IPS DF 6.9 (cell line): ENCODE measurements around the gene C17orf67.

ENCODE experiments used
- DNase-seq: peaks from one replicate; pipeline ENCODE4 v3.0.0-alpha.2; 2013; ENCODE audit warnings: low read depth, low spot score
- H3K27ac ChIP-seq: one replicate; pipeline ENCODE4 v1.5.1; 2013; ENCODE audit warnings: low read length, control low read depth
- H3K27me3 ChIP-seq: 2 replicates; pipeline ENCODE4 v1.6.1; 2013; ENCODE audit warnings: mild to moderate bottlenecking, low read length; ENCODE audit not compliant: control insufficient read depth, insufficient read depth
- H3K36me3 ChIP-seq: 2 replicates; pipeline ENCODE4 v1.6.1; 2013; ENCODE audit warnings: low read length; ENCODE audit not compliant: control insufficient read depth, insufficient read depth
- H3K4me1 ChIP-seq: 2 replicates; pipeline ENCODE4 v1.6.1; 2013; ENCODE audit warnings: low read length; ENCODE audit not compliant: control insufficient read depth, insufficient read depth
- H3K4me3 ChIP-seq: 2 replicates; pipeline ENCODE4 v1.5.1; 2013; ENCODE audit warnings: mild to moderate bottlenecking, low read length
- H3K9me3 ChIP-seq: 2 replicates; pipeline ENCODE4 v1.6.1; 2013; ENCODE audit warnings: low read length, inconsistent platforms; ENCODE audit not compliant: control insufficient read depth, insufficient read depth
- WGBS: extraction: QIAGEN DNeasy Blood & Tissue Kit; methylation state at CpG from one replicate; pipeline ENCODE4 v1.1.7; 2013; ENCODE audit warnings: mixed read lengths, missing lambda C conversion rate; ENCODE audit not compliant: insufficient read length, insufficient coverage; 5-methylcytosine and 5-hydroxymethylcytosine counted together

The C17orf67 gene

DNA sequence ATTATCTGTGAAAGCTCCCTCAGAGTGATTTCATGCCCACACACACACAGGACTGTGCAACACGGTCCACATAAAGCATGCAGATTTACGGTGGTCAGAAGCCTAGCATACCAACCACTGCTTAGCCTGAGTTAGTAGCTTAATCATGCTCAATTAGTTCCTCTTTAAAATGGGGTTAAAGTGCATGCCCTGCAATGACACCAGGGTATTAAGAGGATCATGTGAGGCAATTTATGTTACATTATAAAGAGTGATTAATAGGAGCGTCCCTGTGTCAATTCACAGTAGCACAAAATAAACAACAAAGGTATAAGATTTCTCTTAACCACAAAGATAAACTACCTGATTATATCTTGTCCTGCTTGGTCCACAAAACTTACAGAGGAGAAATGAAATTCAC, 39.8 kb downstream of the C17orf67 start:
- WGBS = no CpG with 5 or more reads among the region's 3 CpGs
- peaks cover 1% of the 10 kb centered on the region; the same call in 1 of the 2 replicates for H3K4me1 ChIP-seq
- no peak overlapping the region for H3K27ac ChIP-seq

DNA sequence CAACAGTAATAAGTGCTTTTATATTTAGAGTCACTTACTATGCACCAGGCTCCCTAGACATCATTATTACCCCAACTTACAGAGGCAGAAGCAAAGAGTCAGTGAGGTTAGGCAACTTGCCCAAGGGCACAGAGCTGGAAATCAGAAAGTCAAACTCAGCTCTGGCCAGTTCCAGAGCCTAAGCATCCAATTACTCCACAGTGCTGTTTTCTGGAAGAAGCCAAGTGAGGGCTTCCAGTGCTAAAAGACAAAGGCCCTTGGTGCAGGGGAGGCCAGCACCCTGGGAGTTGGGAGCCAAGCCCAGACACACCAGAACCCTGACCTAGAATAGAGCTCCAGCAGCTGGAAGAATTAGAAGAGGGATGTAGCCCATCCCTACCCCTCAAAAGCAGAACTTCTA, 40.2 kb downstream of the C17orf67 start:
- H3K4me3 ChIP-seq = no peak overlapping the region
- H3K9me3 ChIP-seq = no peaks in the 10 kb centered on the region
- H3K36me3 ChIP-seq = no peaks in the 10 kb centered on the region
- no peak overlapping the region for H3K27ac ChIP-seq
- H3K27me3 ChIP-seq = no peaks in the 10 kb centered on the region
- no peak for DNase-seq
- no peaks in the 10 kb centered on the region for H3K4me1 ChIP-seq

More for the DNA sequence above, 39.8 kb downstream of the C17orf67 start:
- no peak overlapping the region for H3K4me3 ChIP-seq
- no peaks in the 10 kb centered on the region for H3K36me3 ChIP-seq
- H3K9me3 ChIP-seq = no peaks in the 10 kb centered on the region
- no peak for DNase-seq
- no peaks in the 10 kb centered on the region for H3K27me3 ChIP-seq

DNA sequence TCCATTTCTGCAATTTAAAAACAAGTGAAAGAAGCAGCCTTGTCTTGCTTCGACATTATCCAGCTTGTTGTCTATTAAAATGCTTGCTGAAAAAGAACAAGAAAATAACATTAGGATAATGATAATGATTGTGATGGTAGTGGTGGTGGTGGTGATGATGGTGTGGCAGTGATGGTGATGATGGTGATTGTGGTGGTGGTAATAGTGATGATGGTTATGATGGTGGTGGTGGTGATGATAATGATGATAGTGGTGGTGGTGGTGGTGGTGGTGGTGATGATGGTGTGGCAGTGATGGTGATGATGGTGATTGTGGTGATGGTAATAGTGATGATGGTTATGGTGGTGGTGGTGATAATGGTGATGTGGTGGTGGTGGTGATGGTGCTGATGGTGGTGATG, 41.5 kb downstream of the C17orf67 start:
- no peak for DNase-seq
- Histone ChIP-seq H3K36me3 (no peaks in the 10 kb centered on the region), H3K9me3 (no peaks in the 10 kb centered on the region), H3K27ac (no peak overlapping the region), H3K4me3 (no peak overlapping the region), H3K4me1 (no peaks in the 10 kb centered on the region), H3K27me3 (no peaks in the 10 kb centered on the region)
- WGBS = no CpG with 5 or more reads among the region's 1 CpG

DNA sequence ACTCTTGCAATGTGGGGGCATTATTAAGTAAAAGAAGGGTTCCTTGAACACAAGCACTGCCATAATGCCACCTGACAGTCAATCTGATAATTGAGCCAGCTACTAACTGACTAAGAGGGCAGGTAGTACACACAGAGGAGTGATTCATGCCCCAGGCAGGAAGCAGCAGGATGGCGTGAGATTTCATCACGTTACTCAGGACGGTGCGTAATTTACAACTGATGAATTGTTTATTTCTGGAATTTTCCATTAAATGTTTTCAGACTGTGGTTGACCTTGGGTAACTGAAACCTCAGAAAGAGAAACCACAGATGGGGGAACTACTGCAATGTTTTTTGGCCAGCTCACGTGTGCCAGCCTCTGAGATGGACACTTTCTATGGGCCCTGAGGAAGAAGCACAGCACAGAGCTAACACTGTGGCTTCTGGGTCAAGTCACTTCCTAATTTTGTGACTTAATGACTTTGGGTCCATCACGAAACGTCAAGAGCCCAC, 46.7 kb downstream of the C17orf67 start:
- no peak overlapping the region for H3K4me3 ChIP-seq
- no peak overlapping the region for H3K27ac ChIP-seq
- no peaks in the 10 kb centered on the region for H3K36me3 ChIP-seq
- no peaks in the 10 kb centered on the region for H3K9me3 ChIP-seq
- H3K4me1 ChIP-seq = no peaks in the 10 kb centered on the region
- no peak for DNase-seq
- no peaks in the 10 kb centered on the region for H3K27me3 ChIP-seq
- no CpG with 5 or more reads among the region's 7 CpGs for WGBS

DNA sequence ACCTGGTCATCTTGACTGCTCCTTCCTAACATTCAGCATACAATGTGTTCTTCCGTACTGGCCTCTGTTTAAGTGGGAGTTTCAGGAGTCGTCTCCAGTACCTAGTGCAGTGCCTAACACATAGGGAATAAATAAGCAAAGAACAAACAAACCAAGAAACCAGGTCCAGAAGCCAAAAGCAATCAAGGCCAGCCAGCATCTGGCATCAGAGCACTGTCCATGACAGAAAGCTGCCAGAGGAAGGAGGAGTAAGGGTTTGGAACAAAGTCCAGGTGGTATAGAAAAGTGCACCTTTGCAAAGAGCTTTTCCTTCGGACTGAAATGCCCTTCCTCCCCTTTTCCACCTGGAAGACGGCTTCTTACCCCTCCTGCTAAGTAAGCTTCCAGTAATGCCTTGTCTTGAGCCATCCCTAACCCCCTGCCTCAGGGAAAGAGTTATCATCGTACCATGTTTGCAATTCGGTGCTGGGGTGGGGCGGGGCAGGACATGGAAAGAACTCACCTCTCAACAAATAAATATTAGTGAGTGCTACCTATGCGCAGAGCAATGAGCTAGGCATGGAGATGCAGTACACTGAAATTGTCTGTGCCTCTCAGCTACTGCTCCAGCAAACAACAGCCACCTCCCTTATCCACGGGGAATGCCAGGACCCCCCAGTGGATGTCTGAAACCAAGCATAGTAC, 47.6 kb downstream of the C17orf67 start:
- WGBS = no CpG with 5 or more reads among the region's 9 CpGs
- DNase-seq = no peak
- H3K27ac ChIP-seq = no peak overlapping the region

DNA sequence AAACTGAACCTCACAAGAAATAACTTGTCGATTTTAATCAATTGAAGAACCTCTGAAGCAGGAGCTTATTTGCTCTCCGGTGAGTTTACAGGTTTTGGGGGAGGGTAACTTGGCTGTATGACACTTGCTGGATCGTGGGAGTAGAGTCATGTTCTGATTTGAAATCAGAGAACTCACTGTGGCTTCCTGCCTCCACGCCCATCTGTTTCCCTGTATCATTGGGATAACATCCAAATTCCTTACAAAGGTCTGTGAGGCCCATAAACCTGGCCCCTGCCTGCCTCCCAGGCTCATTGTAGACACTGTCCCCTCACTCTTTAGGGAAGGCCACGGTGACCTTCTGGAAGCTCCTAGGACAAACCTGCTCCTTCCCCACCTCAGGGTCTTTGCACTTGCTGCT, 48.3 kb downstream of the C17orf67 start:
- no peak overlapping the region for H3K27ac ChIP-seq
- H3K4me3 ChIP-seq = no peak overlapping the region
- no peaks in the 10 kb centered on the region for H3K27me3 ChIP-seq
- WGBS = no CpG with 5 or more reads among the region's 5 CpGs
- H3K9me3 ChIP-seq = no peaks in the 10 kb centered on the region
- DNase-seq = no peak
- no peaks in the 10 kb centered on the region for H3K36me3 ChIP-seq
- H3K4me1 ChIP-seq = 0 out of 2 replicates have a peak, but pooled peaks cover 1% of the 10 kb centered on the region

More for the DNA sequence above, 47.6 kb downstream of the C17orf67 start:
- Histone ChIP-seq H3K36me3 (no peaks in the 10 kb centered on the region), H3K9me3 (no peaks in the 10 kb centered on the region), H3K4me3 (no peak overlapping the region), H3K4me1 (no peaks in the 10 kb centered on the region), H3K27me3 (no peaks in the 10 kb centered on the region)

DNA sequence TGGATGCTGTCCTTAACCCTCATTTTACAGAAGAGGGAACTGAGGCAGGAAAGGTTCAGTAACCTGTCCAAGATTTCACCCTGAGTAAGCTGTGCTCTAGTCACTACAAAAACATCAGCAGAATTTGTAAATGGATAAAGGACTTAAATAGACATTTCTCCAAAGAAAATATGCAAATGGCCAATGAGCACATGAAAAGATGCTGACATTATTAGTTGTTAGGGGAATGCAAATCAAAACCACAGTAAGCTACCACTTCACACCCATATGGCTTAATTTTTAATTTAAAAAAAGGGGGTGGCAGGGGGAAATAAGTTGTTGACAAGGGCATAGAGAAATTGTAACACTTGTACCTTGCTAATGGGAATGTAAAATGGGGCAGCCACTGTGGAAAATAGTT, 51.4 kb downstream of the C17orf67 start:
- no peak overlapping the region for H3K4me3 ChIP-seq
- H3K27me3 ChIP-seq = no peaks in the 10 kb centered on the region; the same call in 1 of the 2 replicates
- no peaks in the 10 kb centered on the region for H3K36me3 ChIP-seq
- H3K9me3 ChIP-seq = no peaks in the 10 kb centered on the region
- H3K27ac ChIP-seq = no peak overlapping the region
- 0 out of 2 replicates have a peak, but pooled peaks cover 1% of the 10 kb centered on the region for H3K4me1 ChIP-seq
- DNase-seq = no peak

DNA sequence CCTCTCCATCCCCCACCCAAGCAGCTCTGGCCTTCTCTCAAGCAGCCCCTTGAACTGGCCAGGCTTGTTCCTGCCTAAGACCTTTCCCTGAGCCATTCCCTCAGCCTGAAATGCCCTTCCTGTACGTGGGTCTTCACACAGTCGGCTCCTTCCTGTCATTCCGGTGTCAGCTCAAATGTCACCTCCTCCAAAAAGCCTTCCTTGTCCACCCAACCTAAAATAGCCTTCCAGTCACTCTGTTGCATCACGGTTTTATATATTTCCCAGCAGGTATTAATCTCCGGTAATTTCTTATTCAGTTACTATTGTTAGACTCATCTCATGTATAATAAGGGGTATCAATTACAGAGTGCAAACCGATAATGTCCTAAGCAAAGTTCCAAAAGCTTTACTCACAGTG, 51.8 kb downstream of the C17orf67 start:
- Histone ChIP-seq H3K4me1 (0 out of 2 replicates have a peak, but pooled peaks cover 1% of the 10 kb centered on the region), H3K36me3 (no peaks in the 10 kb centered on the region), H3K27ac (no peak overlapping the region), H3K9me3 (no peaks in the 10 kb centered on the region), H3K4me3 (no peak overlapping the region), H3K27me3 (no peaks in the 10 kb centered on the region; the same call in 1 of the 2 replicates)
- DNase-seq = no peak
- WGBS = no CpG with 5 or more reads among the region's 6 CpGs

DNA sequence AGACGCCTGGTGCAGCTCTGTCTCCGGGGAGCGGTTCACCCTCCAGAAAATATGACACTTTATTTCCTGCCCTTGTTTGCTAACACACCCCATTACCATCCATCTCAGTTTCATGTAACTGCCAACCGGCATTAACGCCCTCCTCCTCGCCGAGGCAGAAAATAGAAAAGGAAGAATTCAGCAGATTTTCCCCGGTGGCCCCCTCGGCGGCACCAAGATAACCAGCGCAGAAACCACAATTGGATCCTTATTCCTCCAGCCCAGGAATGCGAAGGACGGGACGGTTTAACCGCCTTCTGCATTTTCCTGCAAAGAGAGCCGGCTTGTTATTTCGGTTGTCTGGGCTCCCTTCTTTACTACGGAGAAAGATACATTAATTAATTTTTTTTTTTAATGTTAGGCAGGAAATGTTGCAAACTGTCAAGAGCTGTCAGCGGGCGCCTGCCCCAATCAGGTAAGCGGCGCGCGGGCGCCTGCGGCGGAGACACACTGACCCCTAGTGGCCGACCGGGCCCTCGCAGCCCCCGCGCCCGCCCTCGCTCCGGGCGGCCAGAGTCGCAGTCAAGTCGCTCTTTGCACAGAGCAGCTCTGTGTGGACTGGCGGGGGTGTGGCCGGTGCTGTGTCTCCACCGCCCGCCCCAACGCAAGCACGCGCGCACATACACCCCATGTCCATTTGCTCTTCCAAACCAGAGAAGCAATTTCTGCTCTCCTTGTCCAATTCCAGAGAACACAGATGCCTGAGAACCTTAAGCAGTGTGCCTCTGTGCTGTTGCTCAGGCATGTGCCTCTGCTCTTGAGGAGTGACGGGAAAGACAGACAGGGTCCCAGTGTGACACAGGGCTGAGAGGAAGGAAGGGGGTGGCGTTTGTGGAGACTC, 53.6 kb downstream of the C17orf67 start:
- Histone ChIP-seq H3K27me3 (no peaks in the 10 kb centered on the region; the same call in 1 of the 2 replicates), H3K27ac (no peak overlapping the region), H3K9me3 (no peaks in the 10 kb centered on the region), H3K4me3 (no peak overlapping the region), H3K4me1 (0 out of 2 replicates have a peak, but pooled peaks cover 1% of the 10 kb centered on the region), H3K36me3 (no peaks in the 10 kb centered on the region)
- peak; percentile 16 for DNase-seq
- no CpG with 5 or more reads among the region's 48 CpGs for WGBS

DNA sequence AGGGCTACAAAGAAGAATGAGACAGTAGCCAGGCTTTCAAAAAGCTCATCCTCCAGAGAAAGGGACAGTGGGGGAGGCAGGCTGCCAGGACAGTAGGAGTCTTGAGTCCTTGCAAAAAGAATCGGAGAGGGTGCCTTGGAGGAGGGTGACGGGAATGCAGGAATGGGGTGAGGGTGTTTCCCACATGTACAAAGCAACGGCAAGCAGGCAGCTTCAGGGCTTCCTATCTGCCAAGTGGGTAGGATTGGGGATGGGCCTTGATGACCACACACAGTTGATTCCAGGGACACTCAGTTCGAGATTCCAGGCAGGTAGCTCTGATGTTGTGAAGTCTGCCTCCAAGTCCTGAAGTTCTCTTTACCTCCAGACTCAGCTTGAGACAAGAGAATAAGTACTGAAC, 54.4 kb downstream of the C17orf67 start:
- no CpG with 5 or more reads among the region's 4 CpGs for WGBS
- no peak overlapping the region for H3K27ac ChIP-seq
- no peaks in the 10 kb centered on the region for H3K9me3 ChIP-seq
- no peak overlapping the region; the same call in 1 of the 2 replicates for H3K4me3 ChIP-seq
- H3K4me1 ChIP-seq = 0 out of 2 replicates have a peak, but pooled peaks cover 1% of the 10 kb centered on the region
- DNase-seq = no peak
- H3K36me3 ChIP-seq = no peaks in the 10 kb centered on the region
- no peaks in the 10 kb centered on the region; the same call in 1 of the 2 replicates for H3K27me3 ChIP-seq
